Breast epithelium (tissue), 3 donors: ENCODE measurements around the gene CD209.

Experiments used
- POLR2AphosphoS5 ChIP-seq, 3 donors: sonication (generic); formaldehyde crosslinking; IDR thresholded peaks; one replicate each; pipeline ENCODE4 v1.6.1; 2017; ENCODE audit warnings: antibody characterized with exemption in 3 of 3
- TF ChIP-seq, protein P1 (sequence below), 3 donors: fragments of 450-650 bp; IDR thresholded peaks; one replicate each; pipeline ENCODE4 v1.5.1; 2016 to 2017; ENCODE audit warnings: antibody characterized with exemption in 3 of 3, mild to moderate bottlenecking in 3 of 3, moderate library complexity in 3 of 3

DNA sequence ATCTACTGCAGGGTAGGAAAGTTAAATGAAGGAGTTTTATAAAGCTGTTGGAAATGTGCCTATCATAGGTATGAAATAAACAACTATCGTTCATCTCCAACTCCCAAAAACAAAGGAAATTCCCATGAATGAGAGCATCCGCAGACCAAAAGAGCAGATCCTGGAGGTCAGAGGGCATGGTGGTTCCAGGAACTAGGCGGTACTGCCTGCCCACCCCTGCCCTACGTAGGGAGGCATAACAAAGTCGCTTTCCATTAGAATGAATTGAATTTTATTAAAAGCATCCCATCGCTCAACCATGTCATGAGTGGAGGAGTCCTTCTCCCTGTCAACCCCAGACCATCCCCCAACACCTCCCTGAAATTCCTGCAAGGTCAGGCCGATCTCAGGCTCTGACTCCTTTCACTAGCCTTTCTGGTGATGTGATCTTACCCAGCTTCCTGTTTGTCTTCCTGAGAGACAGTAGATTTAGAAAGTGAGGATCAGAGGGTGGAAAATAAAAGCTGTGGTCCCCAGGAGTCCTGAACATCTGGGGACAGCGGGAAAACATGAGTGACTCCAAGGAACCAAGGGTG is 15.5 kb upstream of the CD209 start, which contains the start of gene CLEC4M:
- TF ChIP-seq, protein P1, sequence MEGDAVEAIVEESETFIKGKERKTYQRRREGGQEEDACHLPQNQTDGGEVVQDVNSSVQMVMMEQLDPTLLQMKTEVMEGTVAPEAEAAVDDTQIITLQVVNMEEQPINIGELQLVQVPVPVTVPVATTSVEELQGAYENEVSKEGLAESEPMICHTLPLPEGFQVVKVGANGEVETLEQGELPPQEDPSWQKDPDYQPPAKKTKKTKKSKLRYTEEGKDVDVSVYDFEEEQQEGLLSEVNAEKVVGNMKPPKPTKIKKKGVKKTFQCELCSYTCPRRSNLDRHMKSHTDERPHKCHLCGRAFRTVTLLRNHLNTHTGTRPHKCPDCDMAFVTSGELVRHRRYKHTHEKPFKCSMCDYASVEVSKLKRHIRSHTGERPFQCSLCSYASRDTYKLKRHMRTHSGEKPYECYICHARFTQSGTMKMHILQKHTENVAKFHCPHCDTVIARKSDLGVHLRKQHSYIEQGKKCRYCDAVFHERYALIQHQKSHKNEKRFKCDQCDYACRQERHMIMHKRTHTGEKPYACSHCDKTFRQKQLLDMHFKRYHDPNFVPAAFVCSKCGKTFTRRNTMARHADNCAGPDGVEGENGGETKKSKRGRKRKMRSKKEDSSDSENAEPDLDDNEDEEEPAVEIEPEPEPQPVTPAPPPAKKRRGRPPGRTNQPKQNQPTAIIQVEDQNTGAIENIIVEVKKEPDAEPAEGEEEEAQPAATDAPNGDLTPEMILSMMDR (IDR thresholded peaks at IDR 0.05) = no peak
- TF ChIP-seq POLR2AphosphoS5 (IDR thresholded peaks at IDR 0.05) = no peak
